Tibial artery (tissue), 4 donors: ENCODE measurements around the gene HS6ST1.

Experiments
- DNase-seq, 2 donors: peaks; one replicate each; pipeline ENCODE4 v3.0.0-alpha.2; 2019
- H3K27ac ChIP-seq, 2 donors: fragments of 200-600 bp; sonication (generic) in 1 of 2; 1 replicate in 1 of 2; 2 replicates in 1 of 2; pipeline ENCODE4 v1.5.1; 2018 to 2019; ENCODE audit warnings: mild to moderate bottlenecking in 1 of 2
- H3K27me3 ChIP-seq, 2 donors: fragments of 200-600 bp; sonication (generic) in 1 of 2; one replicate each; pipeline versions ENCODE4 v1.5.1 to v1.6.0; 2016 to 2019
- H3K36me3 ChIP-seq, 3 donors: fragments of 200-600 bp; sonication (generic) in 2 of 3; one replicate each; pipeline ENCODE4 v1.5.1; 2016 to 2019; ENCODE audit warnings: mild to moderate bottlenecking in 2 of 3
- H3K4me1 ChIP-seq, 4 donors: fragments of 200-600 bp; sonication (generic) in 2 of 4; 1 replicate in 3 of 4; 2 replicates in 1 of 4; pipeline ENCODE4 v1.5.1; 2016 to 2019
- H3K4me3 ChIP-seq, 2 donors: fragments of 200-600 bp; sonication (generic) in 1 of 2; 1 replicate in 1 of 2; 2 replicates in 1 of 2; pipeline ENCODE4 v1.5.1; 2018 to 2019; ENCODE audit warnings: mild to moderate bottlenecking in 2 of 2
- H3K9me3 ChIP-seq, 3 donors: fragments of 200-600 bp; sonication (generic) in 1 of 3; one replicate each; pipeline ENCODE4 v1.5.1; 2016 to 2019
- CTCF ChIP-seq, 2 experiments: fragments of 200-600 bp in 1 of 2; fragments of 450-650 bp in 1 of 2; IDR thresholded peaks; one replicate each; pipeline ENCODE4 v1.5.1; 2017 to 2019; ENCODE audit warnings: antibody characterized with exemption in 2 of 2, mild to moderate bottlenecking in 1 of 2, moderate library complexity in 1 of 2
- intact Hi-C: fragments of 100-400 bp; cut with DNase I; formaldehyde crosslinking; loops from one replicate; pipeline ENCODE4 v1.15.0; 2023; ENCODE audit warnings: low total_unique reads

The HS6ST1 gene

GRCh38 chr2:128228894-128229293 lies 89.8 kb downstream of the HS6ST1 start:
- no peak for TF ChIP-seq CTCF (IDR thresholded peaks at IDR 0.05)
- no peak for DNase-seq
- intact Hi-C loops, result no loop called here

GRCh38 chr2:128227862-128228261 lies 90.8 kb downstream of the HS6ST1 start:
- no peaks in the 10 kb centered on the region for H3K36me3 ChIP-seq
- no peaks in the 10 kb centered on the region for H3K9me3 ChIP-seq
- no peak overlapping the region for H3K4me3 ChIP-seq
- no peak for DNase-seq
- no peaks in the 10 kb centered on the region for H3K27me3 ChIP-seq
- no peak for TF ChIP-seq CTCF (IDR thresholded peaks at IDR 0.05)
- H3K27ac ChIP-seq, result no peak overlapping the region
- intact Hi-C loops, result no loop called here
- peaks cover 0 to 4% (median 4%) of the 10 kb centered on the region in 4 donors for H3K4me1 ChIP-seq

More at GRCh38 chr2:128228894-128229293, 89.8 kb downstream of the HS6ST1 start:
- Histone ChIP-seq H3K27ac (no peak overlapping the region), H3K4me1 (peaks cover 0 to 12% (median 7%) of the 10 kb centered on the region in 4 donors), H3K9me3 (no peaks in the 10 kb centered on the region), H3K27me3 (no peaks in the 10 kb centered on the region), H3K4me3 (no peak overlapping the region), H3K36me3 (no peaks in the 10 kb centered on the region)

GRCh38 chr2:128219891-128220290 lies 98.8 kb downstream of the HS6ST1 start:
- H3K27me3 ChIP-seq, result peaks cover 0 to 2% of the 10 kb centered on the region in 2 donors
- no peak for DNase-seq
- H3K36me3 ChIP-seq, result no peaks in the 10 kb centered on the region
- H3K9me3 ChIP-seq, result no peaks in the 10 kb centered on the region
- H3K4me3 ChIP-seq, result no peak overlapping the region
- TF ChIP-seq CTCF (IDR thresholded peaks at IDR 0.05), result no peak
- intact Hi-C loops, result no loop called here
- H3K27ac ChIP-seq, result no peak overlapping the region
- H3K4me1 ChIP-seq, result no peaks in the 10 kb centered on the region

GRCh38 chr2:128217671-128218070 lies 101.0 kb downstream of the HS6ST1 start:
- DNase-seq, result no peak

GRCh38 chr2:128215897-128216642 lies 102.6 kb downstream of the HS6ST1 start:
- H3K4me1 ChIP-seq, result no peaks in the 10 kb centered on the region
- no peaks in the 10 kb centered on the region for H3K36me3 ChIP-seq
- intact Hi-C loops, result no loop called here
- H3K27ac ChIP-seq, result no peak overlapping the region
- H3K9me3 ChIP-seq, result no peaks in the 10 kb centered on the region
- peaks cover 0 to 2% of the 10 kb centered on the region in 2 donors for H3K27me3 ChIP-seq
- TF ChIP-seq CTCF (IDR thresholded peaks at IDR 0.05), result no peak
- no peak for DNase-seq
- H3K4me3 ChIP-seq, result no peak overlapping the region

More at GRCh38 chr2:128217671-128218070, 101.0 kb downstream of the HS6ST1 start:
- intact Hi-C loops, result no loop called here
- Histone ChIP-seq H3K27ac (no peak overlapping the region), H3K36me3 (no peaks in the 10 kb centered on the region), H3K27me3 (peaks cover 0 to 2% of the 10 kb centered on the region in 2 donors), H3K4me3 (no peak overlapping the region), H3K9me3 (no peaks in the 10 kb centered on the region), H3K4me1 (no peaks in the 10 kb centered on the region)
- TF ChIP-seq CTCF (IDR thresholded peaks at IDR 0.05), result no peak
